Loucy (cell line): ENCODE results near the gene KIRREL3.

Source experiments
- CTCF ChIP-seq: fragments of 200-600 bp; sonication (generic); conservative IDR thresholded peaks from 2 replicates; pipeline ENCODE4 v1.5.1; 2014; ENCODE audit warnings: mild to moderate bottlenecking, antibody characterized with exemption, low read length
- EZH2phosphoT487 ChIP-seq: fragments of 200-600 bp; IDR thresholded peaks from 2 replicates; pipeline ENCODE4 v1.6.1; 2018; ENCODE audit warnings: antibody characterized with exemption, mild to moderate bottlenecking, moderate library complexity, borderline replicate concordance

DNA sequence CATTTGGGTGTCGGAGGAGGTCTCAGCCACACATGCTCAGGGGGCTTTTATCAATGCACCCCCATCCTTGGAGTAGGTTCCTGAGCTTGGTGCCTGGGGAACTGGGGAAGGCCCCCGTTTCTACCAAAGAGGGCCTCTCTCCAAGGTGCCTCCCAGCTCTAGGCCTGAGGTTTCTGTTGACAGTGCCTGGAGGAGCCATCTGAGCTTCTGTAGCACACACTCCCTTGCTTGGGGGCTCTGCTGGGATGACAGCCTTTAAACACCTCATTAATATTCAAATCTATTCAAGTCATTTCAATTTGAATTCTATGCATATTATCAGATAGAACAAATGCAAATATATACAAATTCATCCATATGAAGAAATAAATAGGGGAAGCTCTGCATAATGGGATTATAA is 18.9 kb downstream of the KIRREL3 start:
- no peak for TF ChIP-seq CTCF
- no peak for TF ChIP-seq EZH2phosphoT487
